ENCODE data around the gene PIGU. TPM values are rescaled to one million over a fixed set of nuclear protein-coding genes. Genes with fewer than 3 reads are reported as not detected.
A peak's percentile ranks its signal among the peaks of the same experiment; 100 is the strongest.
"Not testable (repeated sequence)": the region's sequence is repeated elsewhere in the genome, so short reads cannot be mapped to it uniquely, and the experiment has no call there.

PIGU gene
- total and polyA plus RNA-seq, 4 donors = 21.7 to 38.1 (median 29.6) TPM

DNA sequence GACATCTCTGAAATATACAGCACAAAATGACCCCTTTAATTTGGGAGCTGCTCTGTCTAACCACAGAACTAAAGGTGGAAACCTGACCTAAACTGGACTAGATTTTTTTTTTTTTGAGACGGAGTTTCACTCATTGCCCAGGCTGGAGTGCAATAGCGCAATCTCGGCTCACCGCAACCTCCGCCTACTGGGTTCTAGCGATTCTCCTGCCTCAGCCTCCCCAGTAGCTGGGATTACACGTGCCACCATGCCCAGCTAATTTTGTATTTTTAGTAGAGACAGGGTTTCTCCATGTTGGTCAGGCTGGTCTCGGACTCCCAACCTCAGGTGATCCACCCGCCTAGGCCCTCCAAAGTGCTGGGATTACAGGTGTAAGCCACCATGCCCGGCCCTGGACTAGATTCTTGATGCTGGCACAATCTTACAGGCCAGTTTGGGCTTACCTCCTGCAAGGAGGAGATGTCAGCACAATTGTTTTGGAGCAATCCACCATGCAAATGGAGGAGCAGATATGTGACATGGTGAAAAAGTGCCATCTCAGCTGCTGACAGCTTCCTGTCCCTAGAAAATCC, 37.1 kb upstream of the PIGU start:
- H3K27me3 ChIP-seq (ENCODE audit: control insufficient read depth, insufficient read depth, low read length); DNase-seq (ENCODE audit: low read depth in 4 of 6, low spot score in 6 of 6); H3K4me3 ChIP-seq (ENCODE audit: low read depth, low read length); H3K9me3 ChIP-seq (ENCODE audit: control insufficient read depth, insufficient read depth, low read length); H3K27ac ChIP-seq (ENCODE audit: low read depth, low read length): not testable (repeated sequence)
- Histone ChIP-seq H3K4me1 (ENCODE audit: control insufficient read depth, insufficient read depth, low read length) (peaks cover 14% of the 10 kb centered on the region), H3K36me3 (ENCODE audit: control insufficient read depth, insufficient read depth, low read length) (peaks cover 36% of the 10 kb centered on the region)
- 95% methylated on average over 8 of the region's 10 CpGs for WGBS (ENCODE audit: insufficient coverage)

DNA sequence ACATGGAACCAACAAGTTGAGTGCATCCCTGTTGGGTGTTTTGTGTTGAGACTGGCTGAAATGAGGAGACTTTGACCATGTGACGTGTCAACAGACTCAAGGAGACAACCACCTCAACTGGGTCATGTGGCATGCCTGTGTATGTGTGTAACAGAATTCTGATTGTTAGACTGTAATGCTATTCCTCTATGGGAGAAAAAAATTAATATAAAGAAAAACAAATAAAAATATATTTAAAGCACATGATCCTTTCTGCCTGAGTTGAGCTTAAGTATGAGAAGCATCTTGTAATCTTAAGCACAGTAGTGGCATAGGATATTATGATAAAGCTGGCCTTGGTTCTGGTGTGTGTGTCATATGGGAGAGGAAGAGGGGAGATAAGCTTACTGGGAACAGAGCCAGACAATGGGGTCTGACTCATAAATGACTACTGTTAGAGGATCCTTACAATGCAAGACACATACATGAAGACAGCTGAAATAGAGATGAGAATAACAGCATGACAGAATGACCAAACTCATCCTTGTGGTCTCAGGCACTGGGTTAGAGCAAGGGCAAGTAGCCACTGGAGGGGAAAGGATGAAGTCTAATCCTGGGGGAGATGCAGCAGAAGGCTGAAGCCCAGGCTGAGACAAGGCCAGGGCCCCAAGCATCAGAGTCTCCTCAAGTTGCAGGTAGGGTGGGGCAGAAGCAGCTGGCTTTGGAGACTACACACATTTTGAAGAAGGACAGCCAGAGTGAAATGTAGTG, 36.5 kb upstream of the PIGU start:
- Histone ChIP-seq H3K4me3 (ENCODE audit: low read depth, low read length) (no peak overlapping the region), H3K36me3 (ENCODE audit: control insufficient read depth, insufficient read depth, low read length) (peaks cover 36% of the 10 kb centered on the region), H3K9me3 (ENCODE audit: control insufficient read depth, insufficient read depth, low read length) (no peaks in the 10 kb centered on the region), H3K27ac (ENCODE audit: low read depth, low read length) (no peak overlapping the region), H3K4me1 (ENCODE audit: control insufficient read depth, insufficient read depth, low read length) (peaks cover 21% of the 10 kb centered on the region), H3K27me3 (ENCODE audit: control insufficient read depth, insufficient read depth, low read length) (no peaks in the 10 kb centered on the region)
- DNase-seq (ENCODE audit: low read depth in 4 of 6, low spot score in 6 of 6) = peak in 2 of 6 donors; percentile 56 to 73
- no CpG with 5 or more reads among the region's 1 CpG for WGBS (ENCODE audit: insufficient coverage)

- H3K36me3 ChIP-seq (ENCODE audit: control insufficient read depth, insufficient read depth, low read length) = peaks cover 36% of the 10 kb centered on the region
- no peak for DNase-seq (ENCODE audit: low read depth in 4 of 6, low spot score in 6 of 6)
- H3K4me1 ChIP-seq (ENCODE audit: control insufficient read depth, insufficient read depth, low read length) = peaks cover 21% of the 10 kb centered on the region
- H3K27me3 ChIP-seq (ENCODE audit: control insufficient read depth, insufficient read depth, low read length) = no peaks in the 10 kb centered on the region
- WGBS (ENCODE audit: insufficient coverage) = 80% methylated on average over 1 of the region's 5 CpGs
- H3K4me3 ChIP-seq (ENCODE audit: low read depth, low read length) = no peak overlapping the region
- no peaks in the 10 kb centered on the region for H3K9me3 ChIP-seq (ENCODE audit: control insufficient read depth, insufficient read depth, low read length)
- H3K27ac ChIP-seq (ENCODE audit: low read depth, low read length) = no peak overlapping the region
Observed at GRCh38 chr20:34712525-34713192, 35.8 kb upstream of the PIGU start.

DNA sequence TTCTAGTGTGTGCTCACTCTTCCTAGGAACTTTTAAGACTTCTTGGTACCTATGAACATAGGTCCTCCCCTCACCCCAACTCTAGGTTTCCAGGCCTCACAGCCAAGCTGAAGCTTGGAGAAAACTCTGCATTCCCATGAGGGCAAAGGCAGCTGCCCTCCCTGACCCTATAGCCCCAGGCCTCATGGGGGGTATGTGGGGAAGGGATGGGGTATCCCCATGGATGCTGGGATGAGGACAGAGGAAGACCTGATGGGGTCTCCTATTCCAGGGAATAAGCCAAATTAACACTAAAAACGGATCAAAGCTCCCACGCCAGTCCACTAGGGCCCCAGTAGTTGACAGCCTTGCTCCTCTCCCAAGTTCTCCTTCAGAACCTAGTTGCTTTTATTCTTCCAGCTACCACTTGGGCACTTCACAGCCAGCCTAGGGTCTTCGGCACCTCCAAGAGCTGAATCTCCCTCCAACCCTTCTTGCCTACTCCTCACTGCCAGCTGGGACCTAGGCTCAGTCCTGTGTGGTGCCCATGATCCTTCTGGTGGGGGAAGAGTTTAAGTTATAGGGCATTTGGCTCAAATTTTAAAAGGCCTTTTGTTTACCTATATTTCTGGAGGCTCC, 35.0 kb upstream of the PIGU start:
- DNase-seq (ENCODE audit: low read depth in 4 of 6, low spot score in 6 of 6) = no peak
- peaks cover 35% of the 10 kb centered on the region for H3K36me3 ChIP-seq (ENCODE audit: control insufficient read depth, insufficient read depth, low read length)
- WGBS (ENCODE audit: insufficient coverage) = 94% methylated on average over 3 of the region's 3 CpGs

DNA sequence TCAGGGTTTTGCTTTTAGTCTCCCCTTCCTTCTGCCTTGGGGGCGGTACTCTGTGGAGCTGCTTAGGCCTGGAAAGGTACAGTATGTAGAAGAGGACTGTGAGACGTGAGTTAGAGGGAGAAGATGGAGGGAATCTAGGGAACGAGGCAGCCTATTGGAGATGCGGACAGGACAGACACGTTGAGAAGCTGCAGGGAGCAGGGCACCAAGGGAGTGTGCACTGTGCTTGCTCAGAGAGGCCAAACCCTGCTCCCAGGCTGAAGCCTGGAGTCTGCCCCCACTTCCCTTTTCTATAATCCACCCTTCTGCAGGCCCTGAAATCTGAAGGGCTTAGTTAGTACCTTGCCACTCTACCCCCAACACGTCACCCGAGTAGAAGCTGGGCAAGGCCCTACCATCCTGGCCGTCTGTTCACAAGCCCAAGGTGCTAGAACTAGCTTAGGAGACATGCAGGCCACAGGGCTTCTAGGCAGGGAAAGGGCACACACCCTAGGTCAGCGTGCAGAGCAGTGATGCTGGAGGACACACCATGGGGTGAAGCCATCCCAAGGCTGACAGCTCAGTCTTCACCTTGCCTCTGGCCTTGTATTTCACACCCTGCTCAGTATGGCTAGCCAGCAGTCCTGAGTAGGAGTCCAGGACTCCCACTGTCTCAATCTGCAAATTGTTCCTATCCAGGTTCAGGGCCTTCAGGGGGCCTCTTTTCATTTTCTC, 34.1 kb upstream of the PIGU start:
- Histone ChIP-seq H3K9me3 (ENCODE audit: control insufficient read depth, insufficient read depth, low read length) (no peaks in the 10 kb centered on the region), H3K27ac (ENCODE audit: low read depth, low read length) (no peak overlapping the region), H3K4me1 (ENCODE audit: control insufficient read depth, insufficient read depth, low read length) (peaks cover 21% of the 10 kb centered on the region), H3K36me3 (ENCODE audit: control insufficient read depth, insufficient read depth, low read length) (peaks cover 32% of the 10 kb centered on the region), H3K27me3 (ENCODE audit: control insufficient read depth, insufficient read depth, low read length) (no peaks in the 10 kb centered on the region), H3K4me3 (ENCODE audit: low read depth, low read length) (no peak overlapping the region)
- no peak for DNase-seq (ENCODE audit: low read depth in 4 of 6, low spot score in 6 of 6)
- WGBS (ENCODE audit: insufficient coverage) = 84% methylated on average over 9 of the region's 9 CpGs

More for the DNA sequence above, 35.0 kb upstream of the PIGU start:
- H3K4me1 ChIP-seq (ENCODE audit: control insufficient read depth, insufficient read depth, low read length) = peaks cover 21% of the 10 kb centered on the region
- H3K27ac ChIP-seq (ENCODE audit: low read depth, low read length) = no peak overlapping the region
- no peaks in the 10 kb centered on the region for H3K9me3 ChIP-seq (ENCODE audit: control insufficient read depth, insufficient read depth, low read length)
- H3K4me3 ChIP-seq (ENCODE audit: low read depth, low read length) = no peak overlapping the region
- H3K27me3 ChIP-seq (ENCODE audit: control insufficient read depth, insufficient read depth, low read length) = no peaks in the 10 kb centered on the region

DNA sequence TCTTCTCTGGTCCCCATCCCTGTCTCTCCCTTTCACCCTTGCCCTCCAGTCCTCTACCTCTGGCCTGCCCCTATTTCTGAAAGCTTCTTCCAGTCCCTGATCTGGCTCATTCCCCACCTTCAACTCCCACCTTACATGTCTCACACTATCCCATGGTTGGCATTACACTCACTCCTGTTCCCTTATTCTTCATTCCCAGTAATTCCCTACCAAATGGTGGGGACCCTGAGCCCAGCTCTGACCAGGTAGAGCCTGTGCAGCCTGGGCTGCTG, 33.6 kb upstream of the PIGU start:
- Histone ChIP-seq H3K4me3 (ENCODE audit: low read depth, low read length) (no peak overlapping the region), H3K27me3 (ENCODE audit: control insufficient read depth, insufficient read depth, low read length) (no peaks in the 10 kb centered on the region), H3K27ac (ENCODE audit: low read depth, low read length) (no peak overlapping the region), H3K36me3 (ENCODE audit: control insufficient read depth, insufficient read depth, low read length) (peaks cover 28% of the 10 kb centered on the region), H3K4me1 (ENCODE audit: control insufficient read depth, insufficient read depth, low read length) (peaks cover 26% of the 10 kb centered on the region), H3K9me3 (ENCODE audit: control insufficient read depth, insufficient read depth, low read length) (no peaks in the 10 kb centered on the region)
- DNase-seq (ENCODE audit: low read depth in 4 of 6, low spot score in 6 of 6) = no peak

DNA sequence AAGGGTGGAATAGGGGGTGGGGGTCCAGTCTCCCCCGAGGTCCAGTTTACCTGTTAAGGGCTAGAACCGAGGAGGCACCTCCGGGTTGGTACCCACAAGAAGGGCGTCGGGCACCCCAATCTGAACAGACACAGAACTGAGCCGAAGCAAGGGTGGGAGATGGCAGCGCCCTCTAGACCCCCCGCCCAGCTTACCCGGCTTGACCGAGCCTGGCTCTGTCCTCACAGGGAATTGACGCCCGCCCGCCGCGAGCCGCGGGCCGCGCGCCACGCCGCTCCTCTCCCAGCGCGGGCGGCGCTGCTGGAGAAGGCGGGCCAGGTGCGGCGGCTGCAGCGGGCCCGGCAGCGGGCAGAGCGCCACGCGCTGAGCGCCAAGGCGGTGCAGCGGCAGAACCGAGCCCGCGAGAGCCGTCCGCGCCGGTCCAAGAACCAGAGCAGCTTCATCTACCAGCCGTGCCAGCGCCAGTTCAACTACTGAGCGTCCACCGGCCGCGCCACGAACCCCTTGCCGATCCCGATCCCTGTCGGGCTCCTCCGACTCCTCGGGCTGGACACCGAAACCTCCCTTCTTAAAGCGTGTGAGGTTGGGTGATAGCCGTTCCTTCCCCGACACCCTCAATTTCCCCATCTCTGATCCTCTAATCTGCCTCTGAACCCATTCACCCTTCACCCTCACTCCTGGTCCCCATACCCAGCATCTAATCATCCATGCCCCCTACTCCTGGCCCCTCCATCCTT, 33.1 kb upstream of the PIGU start:
- 1% methylated on average over 56 of the region's 61 CpGs for WGBS (ENCODE audit: insufficient coverage)
- Histone ChIP-seq H3K36me3 (ENCODE audit: control insufficient read depth, insufficient read depth, low read length) (peaks cover 25% of the 10 kb centered on the region), H3K9me3 (ENCODE audit: control insufficient read depth, insufficient read depth, low read length) (no peaks in the 10 kb centered on the region), H3K4me1 (ENCODE audit: control insufficient read depth, insufficient read depth, low read length) (peaks cover 31% of the 10 kb centered on the region), H3K27me3 (ENCODE audit: control insufficient read depth, insufficient read depth, low read length) (no peaks in the 10 kb centered on the region), H3K27ac (ENCODE audit: low read depth, low read length) (peak overlapping the region; percentile 89), H3K4me3 (ENCODE audit: low read depth, low read length) (peak overlapping the region; percentile 73)
- peak in 5 of 6 donors; percentile 54 to 93 (median 63) for DNase-seq (ENCODE audit: low read depth in 4 of 6, low spot score in 6 of 6)

- peak overlapping the region; percentile 89 for H3K27ac ChIP-seq (ENCODE audit: low read depth, low read length)
- H3K36me3 ChIP-seq (ENCODE audit: control insufficient read depth, insufficient read depth, low read length) = peaks cover 23% of the 10 kb centered on the region
- H3K9me3 ChIP-seq (ENCODE audit: control insufficient read depth, insufficient read depth, low read length) = no peaks in the 10 kb centered on the region
- H3K27me3 ChIP-seq (ENCODE audit: control insufficient read depth, insufficient read depth, low read length) = no peaks in the 10 kb centered on the region
- H3K4me1 ChIP-seq (ENCODE audit: control insufficient read depth, insufficient read depth, low read length) = peaks cover 36% of the 10 kb centered on the region
- peak overlapping the region; percentile 73 for H3K4me3 ChIP-seq (ENCODE audit: low read depth, low read length)
- peak in 3 of 6 donors; percentile 47 to 67 (median 51) for DNase-seq (ENCODE audit: low read depth in 4 of 6, low spot score in 6 of 6)
- 1% methylated on average over 62 of the region's 64 CpGs for WGBS (ENCODE audit: insufficient coverage)
Observed at GRCh38 chr20:34709044-34709830, 32.3 kb upstream of the PIGU start.

All from spinal cord (tissue), 10 donors.